Measurements from ENCODE around the gene KSR1.

Gene KSR1

GRCh38 chr17:27477971-27478684 lies 21.9 kb downstream of the KSR1 start:
- H3K36me3 Mint-ChIP-seq (ENCODE audit: low read depth) = no peaks in the 10 kb centered on the region
- no peak overlapping the region for H3K27ac Mint-ChIP-seq
- H3K27me3 Mint-ChIP-seq = no peaks in the 10 kb centered on the region
- H3K4me1 Mint-ChIP-seq (ENCODE audit: low read depth) = peaks cover 64% of the 10 kb centered on the region
- H3K9me3 Mint-ChIP-seq = no peaks in the 10 kb centered on the region
- no peak overlapping the region for H3K4me3 Mint-ChIP-seq
- intact Hi-C loops (cut with micrococcal nuclease) = no loop called here

GRCh38 chr17:27478901-27479538 lies 22.8 kb downstream of the KSR1 start:
- H3K36me3 Mint-ChIP-seq (ENCODE audit: low read depth) = no peaks in the 10 kb centered on the region
- intact Hi-C loops (cut with micrococcal nuclease) = no loop called here
- no peak overlapping the region for H3K27ac Mint-ChIP-seq
- peaks cover 62% of the 10 kb centered on the region for H3K4me1 Mint-ChIP-seq (ENCODE audit: low read depth)
- H3K27me3 Mint-ChIP-seq = no peaks in the 10 kb centered on the region
- no peak overlapping the region for H3K4me3 Mint-ChIP-seq
- H3K9me3 Mint-ChIP-seq = no peaks in the 10 kb centered on the region

GRCh38 chr17:27479838-27480237 lies 23.6 kb downstream of the KSR1 start:
- Mint-ChIP-seq H3K4me1 (ENCODE audit: low read depth) (peaks cover 61% of the 10 kb centered on the region), H3K27me3 (no peaks in the 10 kb centered on the region), H3K9me3 (no peaks in the 10 kb centered on the region), H3K4me3 (no peak overlapping the region), H3K36me3 (ENCODE audit: low read depth) (no peaks in the 10 kb centered on the region), H3K27ac (peak overlapping the region; percentile 6)
- intact Hi-C loops (cut with micrococcal nuclease) = no loop called here

- intact Hi-C loops (cut with micrococcal nuclease) = no loop called here
- H3K4me3 Mint-ChIP-seq = no peak overlapping the region
- H3K27ac Mint-ChIP-seq = peak overlapping the region; percentile 32
- peaks cover 65% of the 10 kb centered on the region for H3K4me1 Mint-ChIP-seq (ENCODE audit: low read depth)
- H3K27me3 Mint-ChIP-seq = no peaks in the 10 kb centered on the region
- no peaks in the 10 kb centered on the region for H3K9me3 Mint-ChIP-seq
- H3K36me3 Mint-ChIP-seq (ENCODE audit: low read depth) = no peaks in the 10 kb centered on the region
Measured at GRCh38 chr17:27480699-27481098, 24.5 kb downstream of the KSR1 start.

- Mint-ChIP-seq H3K4me1 (ENCODE audit: low read depth) (peaks cover 69% of the 10 kb centered on the region), H3K9me3 (no peaks in the 10 kb centered on the region), H3K36me3 (ENCODE audit: low read depth) (no peaks in the 10 kb centered on the region), H3K27ac (peak overlapping the region; percentile 32), H3K4me3 (no peak overlapping the region), H3K27me3 (no peaks in the 10 kb centered on the region)
- intact Hi-C loops (cut with micrococcal nuclease) = no loop called here
Measured at GRCh38 chr17:27481327-27481726, 25.1 kb downstream of the KSR1 start.

GRCh38 chr17:27485125-27485524 lies 28.9 kb downstream of the KSR1 start:
- Mint-ChIP-seq H3K27me3 (no peaks in the 10 kb centered on the region), H3K27ac (peak overlapping the region; percentile 77), H3K9me3 (no peaks in the 10 kb centered on the region), H3K36me3 (ENCODE audit: low read depth) (no peaks in the 10 kb centered on the region), H3K4me1 (ENCODE audit: low read depth) (peaks cover 78% of the 10 kb centered on the region), H3K4me3 (no peak overlapping the region)
- intact Hi-C loops (cut with micrococcal nuclease) = no loop called here

GRCh38 chr17:27485716-27486495 lies 29.7 kb downstream of the KSR1 start:
- H3K36me3 Mint-ChIP-seq (ENCODE audit: low read depth) = no peaks in the 10 kb centered on the region
- no peaks in the 10 kb centered on the region for H3K9me3 Mint-ChIP-seq
- peaks cover 75% of the 10 kb centered on the region for H3K4me1 Mint-ChIP-seq (ENCODE audit: low read depth)
- intact Hi-C loops (cut with micrococcal nuclease) = no loop called here
- no peaks in the 10 kb centered on the region for H3K27me3 Mint-ChIP-seq
- peak overlapping the region; percentile 77 for H3K27ac Mint-ChIP-seq
- no peak overlapping the region for H3K4me3 Mint-ChIP-seq

- Mint-ChIP-seq H3K27me3 (no peaks in the 10 kb centered on the region), H3K4me1 (ENCODE audit: low read depth) (peaks cover 76% of the 10 kb centered on the region)
Measured at GRCh38 chr17:27486741-27487140, 30.5 kb downstream of the KSR1 start.

GRCh38 chr17:27488231-27488630 lies 32.0 kb downstream of the KSR1 start:
- Mint-ChIP-seq H3K36me3 (ENCODE audit: low read depth) (no peaks in the 10 kb centered on the region), H3K27me3 (no peaks in the 10 kb centered on the region), H3K4me1 (ENCODE audit: low read depth) (peaks cover 85% of the 10 kb centered on the region), H3K4me3 (no peak overlapping the region), H3K9me3 (no peaks in the 10 kb centered on the region), H3K27ac (peak overlapping the region; percentile 77)
- intact Hi-C loops (cut with micrococcal nuclease) = loop anchor here (1.0 kb wide), 1 partner anchor 41 kb away; no protein-coding TSS in a partner anchor

More at GRCh38 chr17:27486741-27487140, 30.5 kb downstream of the KSR1 start:
- Mint-ChIP-seq H3K36me3 (ENCODE audit: low read depth) (no peaks in the 10 kb centered on the region), H3K4me3 (no peak overlapping the region), H3K27ac (peak overlapping the region; percentile 77), H3K9me3 (no peaks in the 10 kb centered on the region)
- intact Hi-C loops (cut with micrococcal nuclease) = no loop called here

- H3K9me3 Mint-ChIP-seq = no peaks in the 10 kb centered on the region
- intact Hi-C loops (cut with micrococcal nuclease) = no loop called here
- no peak overlapping the region for H3K4me3 Mint-ChIP-seq
- peak overlapping the region; percentile 77 for H3K27ac Mint-ChIP-seq
- H3K36me3 Mint-ChIP-seq (ENCODE audit: low read depth) = no peaks in the 10 kb centered on the region
- H3K27me3 Mint-ChIP-seq = no peaks in the 10 kb centered on the region
- peaks cover 86% of the 10 kb centered on the region for H3K4me1 Mint-ChIP-seq (ENCODE audit: low read depth)
Measured at GRCh38 chr17:27489045-27489715, 32.9 kb downstream of the KSR1 start.

GRCh38 chr17:27490391-27490790 lies 34.1 kb downstream of the KSR1 start:
- H3K36me3 Mint-ChIP-seq (ENCODE audit: low read depth) = no peaks in the 10 kb centered on the region
- H3K27ac Mint-ChIP-seq = no peak overlapping the region
- H3K27me3 Mint-ChIP-seq = no peaks in the 10 kb centered on the region
- intact Hi-C loops (cut with micrococcal nuclease) = no loop called here
- H3K4me1 Mint-ChIP-seq (ENCODE audit: low read depth) = peaks cover 87% of the 10 kb centered on the region
- no peak overlapping the region for H3K4me3 Mint-ChIP-seq
- no peaks in the 10 kb centered on the region for H3K9me3 Mint-ChIP-seq

GRCh38 chr17:27491713-27492190 lies 35.5 kb downstream of the KSR1 start:
- Mint-ChIP-seq H3K36me3 (ENCODE audit: low read depth) (no peaks in the 10 kb centered on the region), H3K4me3 (no peak overlapping the region), H3K27me3 (no peaks in the 10 kb centered on the region), H3K4me1 (ENCODE audit: low read depth) (peaks cover 74% of the 10 kb centered on the region), H3K27ac (peak overlapping the region; percentile 57), H3K9me3 (no peaks in the 10 kb centered on the region)
- intact Hi-C loops (cut with micrococcal nuclease) = no loop called here

GRCh38 chr17:27492470-27492869 lies 36.2 kb downstream of the KSR1 start:
- H3K27me3 Mint-ChIP-seq = no peaks in the 10 kb centered on the region
- H3K27ac Mint-ChIP-seq = peak overlapping the region; percentile 57
- no peak overlapping the region for H3K4me3 Mint-ChIP-seq
- H3K9me3 Mint-ChIP-seq = no peaks in the 10 kb centered on the region
- H3K4me1 Mint-ChIP-seq (ENCODE audit: low read depth) = peaks cover 67% of the 10 kb centered on the region
- intact Hi-C loops (cut with micrococcal nuclease) = no loop called here
- H3K36me3 Mint-ChIP-seq (ENCODE audit: low read depth) = no peaks in the 10 kb centered on the region
